Measurements from ENCODE around the gene SLC37A3.

DNA sequence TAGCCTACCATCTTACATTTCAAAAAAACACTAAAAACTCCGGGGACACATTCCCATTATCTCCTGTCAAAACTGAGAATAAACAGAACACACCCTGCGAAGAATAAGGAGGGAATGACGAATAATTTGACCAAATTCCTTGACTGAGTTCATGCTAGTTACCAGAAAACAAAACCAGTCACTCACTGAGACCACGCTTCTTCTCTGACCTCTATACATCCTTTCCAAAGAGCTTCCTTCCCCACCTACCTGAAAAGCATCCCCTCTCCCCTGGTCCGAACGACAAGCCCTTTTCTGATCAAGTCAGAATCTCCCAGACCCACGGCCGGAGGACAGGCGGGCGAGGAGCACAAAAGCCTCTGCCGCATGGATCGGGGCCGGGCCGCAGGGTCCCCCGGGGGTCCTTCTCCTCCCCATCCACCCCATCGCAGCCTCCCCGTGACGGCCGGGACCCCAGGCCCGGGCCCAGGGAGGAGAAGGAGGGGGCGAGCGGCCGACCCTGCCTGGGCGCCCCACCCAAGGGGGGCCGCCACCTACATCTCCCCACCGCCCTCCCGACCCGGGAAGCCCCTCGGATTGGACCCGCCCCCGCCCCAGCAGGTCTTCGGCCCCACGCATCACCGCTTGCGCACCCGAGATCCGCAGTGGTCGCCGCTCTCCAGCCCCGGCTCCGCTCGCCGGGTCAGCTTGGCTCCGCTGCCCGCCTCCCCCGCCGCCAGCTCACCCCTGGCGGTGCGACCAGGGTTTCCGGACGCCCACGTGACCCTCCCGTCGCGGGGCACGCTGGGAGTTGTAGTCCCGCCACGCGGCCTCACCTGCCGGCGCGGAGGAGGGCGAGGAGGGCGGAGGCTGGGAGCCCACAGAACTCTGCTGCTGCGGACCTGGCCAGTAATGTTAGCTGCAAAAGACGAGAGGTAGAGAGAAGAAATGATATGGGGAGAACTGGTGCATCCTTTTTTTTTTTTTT is at the start of gene SLC37A3:
- TF ChIP-seq, protein P1, sequence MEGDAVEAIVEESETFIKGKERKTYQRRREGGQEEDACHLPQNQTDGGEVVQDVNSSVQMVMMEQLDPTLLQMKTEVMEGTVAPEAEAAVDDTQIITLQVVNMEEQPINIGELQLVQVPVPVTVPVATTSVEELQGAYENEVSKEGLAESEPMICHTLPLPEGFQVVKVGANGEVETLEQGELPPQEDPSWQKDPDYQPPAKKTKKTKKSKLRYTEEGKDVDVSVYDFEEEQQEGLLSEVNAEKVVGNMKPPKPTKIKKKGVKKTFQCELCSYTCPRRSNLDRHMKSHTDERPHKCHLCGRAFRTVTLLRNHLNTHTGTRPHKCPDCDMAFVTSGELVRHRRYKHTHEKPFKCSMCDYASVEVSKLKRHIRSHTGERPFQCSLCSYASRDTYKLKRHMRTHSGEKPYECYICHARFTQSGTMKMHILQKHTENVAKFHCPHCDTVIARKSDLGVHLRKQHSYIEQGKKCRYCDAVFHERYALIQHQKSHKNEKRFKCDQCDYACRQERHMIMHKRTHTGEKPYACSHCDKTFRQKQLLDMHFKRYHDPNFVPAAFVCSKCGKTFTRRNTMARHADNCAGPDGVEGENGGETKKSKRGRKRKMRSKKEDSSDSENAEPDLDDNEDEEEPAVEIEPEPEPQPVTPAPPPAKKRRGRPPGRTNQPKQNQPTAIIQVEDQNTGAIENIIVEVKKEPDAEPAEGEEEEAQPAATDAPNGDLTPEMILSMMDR (IDR thresholded peaks at IDR 0.05) = peak in 5 of 7 experiments; percentile 18 to 56 (median 42)
- peak; percentile 58 to 85 (median 80) for TF ChIP-seq POLR2A (IDR thresholded peaks at IDR 0.05)
